H1 (cell line): ENCODE results near the gene KDM8.

Source experiments
- CHD1 ChIP-seq: IDR thresholded peaks from 2 replicates; pipeline ENCODE4 v1.6.1; 2012; ENCODE audit warnings: low read depth, low read length, improper control_type of control experiment
- KDM5A ChIP-seq: fragments of 200-600 bp; IDR thresholded peaks from 2 replicates; pipeline ENCODE4 v1.7.1; 2012; ENCODE audit warnings: mild to moderate bottlenecking, low read length, inconsistent platforms, mixed read lengths
- NRF1 ChIP-seq: IDR thresholded peaks from 2 replicates; pipeline ENCODE4 v1.6.1; 2011; ENCODE audit warnings: mild to moderate bottlenecking, low read depth, low read length, improper control_type of control experiment
- POLR2A ChIP-seq, 2 experiments: IDR thresholded peaks; 1 replicate in 1 of 2; 2 replicates in 1 of 2; pipeline ENCODE4 v1.6.1; 2011; ENCODE audit warnings: low read depth in 2 of 2, low read length in 2 of 2, mild to moderate bottlenecking in 2 of 2; ENCODE audit errors: control extremely low read depth in 1 of 2
- RNF2 ChIP-seq: fragments of 200-900, 300-1000 bp; sonication (generic); IDR thresholded peaks from 2 replicates; pipeline ENCODE4 v1.7.1; 2016; ENCODE audit warnings: borderline replicate concordance, low read depth, mild to moderate bottlenecking, antibody characterized with exemption, low read length; ENCODE audit not compliant: poor library complexity, severe bottlenecking; ENCODE audit errors: missing control alignments
- SP2 ChIP-seq: IDR thresholded peaks from 2 replicates; pipeline ENCODE4 v1.6.1; 2012; ENCODE audit warnings: mild to moderate bottlenecking, low read length, inconsistent platforms
- TF ChIP-seq, protein P1 (sequence below), 3 experiments: IDR thresholded peaks; 1 replicate in 2 of 3; 2 replicates in 1 of 3; pipeline versions ENCODE4 v1.5.1 to v1.6.1; 2011; ENCODE audit warnings: low read length in 3 of 3, mild to moderate bottlenecking in 3 of 3, inconsistent platforms in 2 of 3, low read depth in 1 of 3, moderate library complexity in 1 of 3; ENCODE audit not compliant: insufficient read depth in 1 of 3; ENCODE audit errors: control extremely low read depth in 1 of 3
- TF ChIP-seq, protein P2 (sequence below): IDR thresholded peaks from 2 replicates; pipeline ENCODE4 v1.6.1; 2012; ENCODE audit warnings: inconsistent platforms
- TF ChIP-seq, protein P3 (sequence below): IDR thresholded peaks from 2 replicates; pipeline ENCODE4 v1.6.1; 2012; ENCODE audit warnings: low read length, inconsistent platforms

DNA sequence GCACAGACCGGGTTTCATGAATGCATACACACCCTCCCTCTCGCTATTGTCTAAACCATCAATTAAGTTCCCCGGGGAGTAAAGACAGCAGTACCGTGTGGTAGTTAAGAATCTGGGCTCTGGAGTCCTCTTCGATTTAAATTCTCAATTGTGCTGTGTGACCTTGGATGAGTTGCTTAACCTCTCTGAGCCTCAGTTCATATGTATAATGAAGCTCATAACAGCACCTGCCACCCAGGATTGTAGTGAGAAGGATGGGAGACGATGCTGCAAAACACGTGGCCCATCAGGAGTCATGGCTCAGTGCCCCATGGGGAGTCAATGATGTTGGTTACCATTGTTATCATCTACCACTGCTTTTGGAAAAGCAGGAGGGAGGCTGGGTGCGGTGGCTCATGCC is 34.5 kb upstream of the KDM8 start:
- TF ChIP-seq NRF1 (no peak), POLR2A (IDR thresholded peaks at IDR 0.05; ENCODE audit: control extremely low read depth in 1 of 2, low read depth in 2 of 2, low read length in 2 of 2) (no peak), SP2 (no peak), CHD1 (no peak), RNF2 (no peak), KDM5A (no peak)
- TF ChIP-seq, protein P1, sequence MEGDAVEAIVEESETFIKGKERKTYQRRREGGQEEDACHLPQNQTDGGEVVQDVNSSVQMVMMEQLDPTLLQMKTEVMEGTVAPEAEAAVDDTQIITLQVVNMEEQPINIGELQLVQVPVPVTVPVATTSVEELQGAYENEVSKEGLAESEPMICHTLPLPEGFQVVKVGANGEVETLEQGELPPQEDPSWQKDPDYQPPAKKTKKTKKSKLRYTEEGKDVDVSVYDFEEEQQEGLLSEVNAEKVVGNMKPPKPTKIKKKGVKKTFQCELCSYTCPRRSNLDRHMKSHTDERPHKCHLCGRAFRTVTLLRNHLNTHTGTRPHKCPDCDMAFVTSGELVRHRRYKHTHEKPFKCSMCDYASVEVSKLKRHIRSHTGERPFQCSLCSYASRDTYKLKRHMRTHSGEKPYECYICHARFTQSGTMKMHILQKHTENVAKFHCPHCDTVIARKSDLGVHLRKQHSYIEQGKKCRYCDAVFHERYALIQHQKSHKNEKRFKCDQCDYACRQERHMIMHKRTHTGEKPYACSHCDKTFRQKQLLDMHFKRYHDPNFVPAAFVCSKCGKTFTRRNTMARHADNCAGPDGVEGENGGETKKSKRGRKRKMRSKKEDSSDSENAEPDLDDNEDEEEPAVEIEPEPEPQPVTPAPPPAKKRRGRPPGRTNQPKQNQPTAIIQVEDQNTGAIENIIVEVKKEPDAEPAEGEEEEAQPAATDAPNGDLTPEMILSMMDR (IDR thresholded peaks at IDR 0.05; ENCODE audit: control extremely low read depth in 1 of 3, insufficient read depth in 1 of 3, low read depth in 1 of 3, low read length in 3 of 3) = no peak
- TF ChIP-seq, protein P2, sequence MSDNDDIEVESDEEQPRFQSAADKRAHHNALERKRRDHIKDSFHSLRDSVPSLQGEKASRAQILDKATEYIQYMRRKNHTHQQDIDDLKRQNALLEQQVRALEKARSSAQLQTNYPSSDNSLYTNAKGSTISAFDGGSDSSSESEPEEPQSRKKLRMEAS = no peak
- TF ChIP-seq, protein P3, sequence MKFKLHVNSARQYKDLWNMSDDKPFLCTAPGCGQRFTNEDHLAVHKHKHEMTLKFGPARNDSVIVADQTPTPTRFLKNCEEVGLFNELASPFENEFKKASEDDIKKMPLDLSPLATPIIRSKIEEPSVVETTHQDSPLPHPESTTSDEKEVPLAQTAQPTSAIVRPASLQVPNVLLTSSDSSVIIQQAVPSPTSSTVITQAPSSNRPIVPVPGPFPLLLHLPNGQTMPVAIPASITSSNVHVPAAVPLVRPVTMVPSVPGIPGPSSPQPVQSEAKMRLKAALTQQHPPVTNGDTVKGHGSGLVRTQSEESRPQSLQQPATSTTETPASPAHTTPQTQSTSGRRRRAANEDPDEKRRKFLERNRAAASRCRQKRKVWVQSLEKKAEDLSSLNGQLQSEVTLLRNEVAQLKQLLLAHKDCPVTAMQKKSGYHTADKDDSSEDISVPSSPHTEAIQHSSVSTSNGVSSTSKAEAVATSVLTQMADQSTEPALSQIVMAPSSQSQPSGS = no peak
